Right ventricle myocardium inferior (tissue), 1 donor: ENCODE measurements around the gene UBP1. TPM values are rescaled to one million over a fixed set of nuclear protein-coding genes. Genes with fewer than 3 reads are reported as not detected.
"Not testable (repeated sequence)": the region's sequence is repeated elsewhere in the genome, so short reads cannot be mapped to it uniquely, and the experiment has no call there.

Experiments used
- ATAC-seq: fragments of 200-7000 bp; cut with Tn5 transposase; one replicate; pipeline ENCODE4 v1.9.1; 2020; ENCODE audit warnings: mild to moderate bottlenecking, moderate library complexity
- DNase-seq: peaks from one replicate; pipeline ENCODE4 v3.0.0; 2021; ENCODE audit errors: missing footprints
- intact Hi-C: fragments of 100-400 bp; cut with DNase I; formaldehyde crosslinking; loops from one replicate; pipeline ENCODE4 v1.11.0; 2022
- total RNA-seq: library from RNA; stranded (reverse); fragmentation: NEBNext Ultra II Directional; extraction: Animal tissue kit (Norgen Biotek cat#: 25700); gene quantifications from one replicate; pipeline ENCODE4 v1.2.1, GENCODE V29; 2021
- donor health status: DM: no; HTN: yes; CAD: no; lungs with severe emphysema.

The UBP1 gene
- total RNA-seq, 1 donor from 2014 or later = 42.3 TPM

DNA sequence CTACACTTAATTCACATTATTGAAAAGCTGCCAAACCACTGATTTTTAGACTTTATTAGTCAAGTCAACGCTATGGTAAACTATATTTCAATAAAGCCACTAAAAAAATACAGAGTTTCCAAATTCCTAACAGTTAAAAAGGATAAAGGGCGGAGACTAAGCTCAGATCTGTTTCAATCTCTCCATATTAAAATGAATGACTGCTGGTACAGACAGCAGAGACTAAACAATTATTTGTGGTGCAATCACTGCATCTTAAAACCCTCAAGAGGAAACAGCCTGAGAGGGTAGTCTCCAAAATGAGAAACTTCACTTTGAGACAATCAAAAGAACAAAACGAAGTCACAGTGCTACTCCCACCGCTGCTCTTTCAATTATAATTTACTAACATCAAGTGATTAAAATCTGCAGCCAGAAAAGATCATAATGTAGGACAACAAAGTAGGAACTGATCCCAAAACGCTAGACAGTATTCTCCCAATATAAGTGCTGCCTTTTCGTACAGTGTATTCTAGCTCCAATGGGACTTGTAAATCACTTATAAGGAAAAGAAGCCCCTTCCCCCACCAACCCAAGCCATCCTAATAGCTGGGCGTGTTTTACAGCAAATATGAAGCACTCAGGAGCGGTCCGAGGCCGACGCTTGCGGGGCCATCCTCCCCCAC, 1.2 kb downstream of the UBP1 start:
- ATAC-seq (no peak), DNase-seq (no peak)
- intact Hi-C loops = loop anchor here (10.0 kb wide), 1 partner anchor 324 kb away; the partner anchor contains the start of gene CRTAP

DNA sequence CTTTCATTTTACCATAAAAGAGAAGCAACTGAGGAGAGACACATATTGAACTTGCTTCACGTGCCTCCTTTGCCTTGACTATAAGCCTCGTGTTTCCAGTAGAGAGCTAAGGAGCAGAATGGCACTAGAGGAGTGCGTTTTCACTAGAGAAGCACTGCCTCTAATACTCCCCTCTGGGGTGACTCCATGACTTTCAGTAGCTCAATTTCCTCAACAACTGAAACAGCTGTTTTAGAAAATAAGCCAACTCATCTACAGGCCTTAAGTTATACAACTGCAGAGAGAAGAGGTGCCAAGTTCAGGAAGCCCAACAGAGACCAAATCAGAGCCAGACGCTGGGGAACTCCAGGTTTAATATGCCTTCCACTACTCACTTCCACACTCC, 1.9 kb downstream of the UBP1 start:
- intact Hi-C loops = loop anchor here (10.0 kb wide), 1 partner anchor 323 kb away; the partner anchor contains the start of gene CRTAP
- DNase-seq (no peak), ATAC-seq (no peak)

DNA sequence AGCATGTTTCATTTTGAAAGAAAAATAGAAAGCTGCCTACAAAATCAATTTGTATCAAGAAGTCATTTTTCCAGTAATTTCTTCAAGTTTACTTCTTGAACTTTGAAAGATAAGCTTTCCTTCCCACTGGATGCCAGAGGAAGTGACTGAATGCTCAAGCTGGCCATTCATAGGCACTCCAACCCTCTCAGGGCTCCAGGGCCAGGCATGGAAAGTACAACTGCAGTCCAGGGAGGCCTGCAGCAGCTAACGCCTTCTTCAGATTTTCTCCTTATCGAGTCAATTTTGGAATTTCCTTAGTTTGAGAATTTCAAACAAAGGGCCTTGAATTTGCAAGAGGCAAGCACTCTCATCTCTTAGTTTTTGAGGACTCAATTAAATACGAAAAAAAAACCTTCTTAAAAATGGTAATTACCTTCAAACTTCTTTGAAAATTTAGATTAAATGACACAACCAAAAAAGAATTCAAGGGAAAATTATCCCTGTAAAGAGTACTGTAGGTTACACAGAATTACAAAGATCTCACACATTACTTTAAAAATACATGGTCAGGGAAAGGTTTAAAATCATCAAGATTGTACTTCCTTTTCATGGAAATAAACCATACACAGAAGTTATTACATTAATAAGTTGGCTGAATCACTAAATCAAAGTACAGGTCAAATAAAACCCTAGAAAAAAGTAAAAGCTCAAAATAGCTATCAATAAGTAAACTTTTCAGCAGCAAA, 2.5 kb downstream of the UBP1 start:
- intact Hi-C loops = loop anchor here (10.0 kb wide), 1 partner anchor 323 kb away; the partner anchor contains the start of gene CRTAP
- no peak for ATAC-seq
- DNase-seq = no peak

DNA sequence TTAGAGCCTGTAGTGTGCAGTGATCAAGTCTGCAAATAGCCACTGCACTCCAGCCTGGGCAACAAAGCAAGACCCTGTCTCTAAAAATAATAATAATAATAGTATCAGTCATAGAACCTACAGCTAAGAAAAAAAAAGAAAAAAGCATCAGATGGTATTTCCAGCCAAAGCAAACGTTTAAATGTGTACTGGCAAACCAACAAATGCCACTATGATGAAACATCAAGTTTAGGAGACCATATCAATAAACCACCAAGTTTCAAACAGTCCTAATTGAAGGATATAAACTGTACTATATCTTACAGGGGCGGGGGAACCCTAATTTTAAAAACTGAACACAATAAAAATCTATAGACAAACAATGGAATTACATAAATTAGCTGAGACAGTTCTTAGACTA, 6.4 kb downstream of the UBP1 start:
- intact Hi-C loops = loop anchor here (10.0 kb wide), 1 partner anchor 319 kb away; the partner anchor contains the start of gene CRTAP
- no peak for ATAC-seq

DNA sequence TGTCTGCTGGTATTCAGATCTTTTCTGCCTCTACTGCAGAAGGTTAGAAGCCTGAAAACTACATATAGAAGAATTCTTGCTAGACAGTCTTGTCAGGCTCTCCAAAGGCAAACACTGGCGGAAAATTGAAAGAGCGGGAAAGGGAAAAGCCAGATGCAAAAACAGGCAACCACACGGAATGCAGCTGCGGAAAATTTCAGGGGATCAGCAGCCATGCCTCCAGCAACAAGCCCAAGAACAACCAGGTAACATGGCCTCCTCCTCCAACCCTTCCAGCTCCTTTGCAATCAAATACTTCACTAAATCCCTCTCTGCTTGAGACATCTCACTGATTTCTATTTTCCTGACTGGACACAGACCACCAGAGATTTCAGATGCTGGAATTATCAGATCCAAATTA, 9.6 kb downstream of the UBP1 start:
- intact Hi-C loops = loop anchor here (10.0 kb wide), 1 partner anchor 316 kb away; the partner anchor contains the start of gene CRTAP
- ATAC-seq (no peak), DNase-seq (no peak)

More for the DNA sequence above, 6.4 kb downstream of the UBP1 start:
- no peak for DNase-seq

DNA sequence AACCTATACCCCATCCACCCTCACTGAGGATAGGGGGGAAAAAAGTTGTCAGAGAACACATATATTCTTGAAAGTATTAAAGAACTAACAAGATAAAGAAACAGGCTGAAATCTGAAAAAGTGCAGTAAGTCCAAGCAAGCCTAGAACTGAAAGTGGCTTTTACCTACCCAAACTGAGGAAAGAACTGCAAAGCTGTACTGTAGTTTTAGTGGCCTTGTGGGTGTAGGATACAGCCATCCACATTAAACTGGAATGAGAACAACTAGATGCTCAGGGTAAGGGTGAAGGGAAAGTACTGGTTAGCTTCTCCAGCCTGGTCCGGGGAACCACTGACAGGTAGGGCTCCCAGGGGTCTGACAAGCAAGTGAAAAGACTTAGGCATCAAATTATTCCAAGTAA, 10.1 kb downstream of the UBP1 start:
- ATAC-seq (no peak), DNase-seq (no peak)
- intact Hi-C loops = loop anchor here (10.0 kb wide), 1 partner anchor 315 kb away; the partner anchor contains the start of gene CRTAP

DNA sequence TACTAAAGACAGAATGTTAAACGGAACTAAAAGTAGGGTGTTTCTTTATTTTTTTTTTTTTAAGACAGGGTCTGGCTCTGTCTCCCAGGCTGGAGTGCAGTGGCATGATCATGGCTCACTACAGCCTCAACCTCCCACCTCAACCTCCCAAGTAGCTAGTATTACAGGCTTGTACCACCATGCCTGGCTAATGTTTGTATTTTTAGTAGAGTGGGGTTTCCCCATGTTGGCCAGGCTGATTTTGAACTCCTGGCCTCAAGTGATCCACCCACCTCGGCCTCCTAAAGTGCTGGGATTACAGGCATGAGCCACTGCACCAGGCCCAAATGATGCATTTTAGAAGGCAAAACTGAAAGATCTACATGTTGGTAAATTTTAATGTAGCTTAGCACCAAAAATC, 10.9 kb downstream of the UBP1 start:
- DNase-seq, ATAC-seq: not testable (repeated sequence)
- intact Hi-C loops = loop anchor here (5.0 kb wide), 1 partner anchor 47 kb away; no protein-coding TSS in a partner anchor

DNA sequence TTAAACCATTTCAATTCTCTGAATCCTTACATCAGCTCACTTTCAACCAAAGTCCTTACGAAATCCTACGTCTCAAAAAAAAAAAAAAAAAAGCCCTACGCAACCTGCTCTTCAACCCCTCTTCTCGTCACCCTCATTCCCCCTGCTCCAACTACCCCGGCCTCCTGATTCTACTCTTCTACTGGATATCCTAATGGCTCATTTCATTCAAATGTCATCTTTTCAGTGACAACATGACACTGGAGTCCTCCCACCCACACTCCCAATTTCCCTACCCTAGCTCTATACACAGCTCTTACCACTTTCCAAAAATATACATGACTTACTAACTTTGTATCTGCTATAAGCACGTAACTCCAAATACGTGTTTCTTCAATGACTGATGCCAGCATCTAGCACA, 11.5 kb downstream of the UBP1 start:
- DNase-seq (no peak), ATAC-seq (no peak)
- intact Hi-C loops = loop anchor here (5.0 kb wide), 1 partner anchor 46 kb away; no protein-coding TSS in a partner anchor

DNA sequence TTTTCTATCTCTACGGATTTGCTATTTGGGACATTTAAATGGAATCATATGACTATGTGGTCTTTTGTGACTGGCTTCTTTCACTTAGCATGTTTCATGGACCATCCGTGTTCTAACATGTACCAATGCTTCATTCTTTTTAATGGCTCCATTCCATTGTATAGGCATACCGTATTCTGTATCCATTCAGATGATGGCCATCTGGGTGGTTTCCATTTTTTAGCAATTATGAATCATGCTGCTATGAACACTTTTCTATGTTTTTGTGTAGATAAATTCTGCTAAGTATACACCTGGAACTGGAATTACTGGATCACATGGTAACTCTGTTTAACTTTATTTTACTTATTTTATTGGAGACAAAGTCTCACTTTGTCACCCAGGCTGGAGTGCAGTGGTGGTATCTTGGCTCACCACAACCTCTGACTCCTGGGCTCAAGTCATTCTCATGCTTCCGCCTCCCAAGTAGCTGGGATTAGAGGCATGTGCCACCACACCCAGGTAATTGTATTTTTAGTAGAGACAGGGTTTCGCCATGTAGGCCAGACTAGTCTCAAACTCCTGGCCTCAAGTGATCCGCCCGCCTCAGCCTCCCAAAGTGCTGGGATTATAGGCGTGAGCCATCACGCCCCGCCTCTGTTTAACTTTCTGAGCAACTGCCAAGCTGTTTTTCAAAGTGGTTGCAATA, 13.4 kb downstream of the UBP1 start:
- DNase-seq = no peak
- no peak for ATAC-seq
- intact Hi-C loops = loop anchor here (5.0 kb wide), 1 partner anchor 44 kb away; no protein-coding TSS in a partner anchor

DNA sequence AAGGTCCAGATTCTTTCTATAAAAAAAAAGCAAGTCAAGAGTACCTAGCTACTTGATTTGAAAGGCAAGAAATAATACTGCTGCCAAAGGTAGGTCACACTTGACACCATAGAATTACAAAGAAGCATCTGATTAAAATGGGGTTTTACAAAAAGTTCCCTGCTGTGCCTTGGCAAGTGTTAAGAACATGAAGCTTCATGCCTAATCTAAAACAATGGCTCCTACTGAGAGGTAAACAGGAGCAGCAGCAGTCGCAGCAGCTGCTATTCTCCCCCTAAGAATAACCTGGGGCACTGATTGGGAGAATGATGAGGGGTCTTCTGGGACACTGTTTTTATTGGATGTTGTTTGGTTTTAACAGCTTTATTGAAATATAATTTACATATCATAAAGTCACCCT, 14.1 kb downstream of the UBP1 start:
- no peak for DNase-seq
- no peak for ATAC-seq
- intact Hi-C loops = loop anchor here (5.0 kb wide), 1 partner anchor 44 kb away; no protein-coding TSS in a partner anchor

DNA sequence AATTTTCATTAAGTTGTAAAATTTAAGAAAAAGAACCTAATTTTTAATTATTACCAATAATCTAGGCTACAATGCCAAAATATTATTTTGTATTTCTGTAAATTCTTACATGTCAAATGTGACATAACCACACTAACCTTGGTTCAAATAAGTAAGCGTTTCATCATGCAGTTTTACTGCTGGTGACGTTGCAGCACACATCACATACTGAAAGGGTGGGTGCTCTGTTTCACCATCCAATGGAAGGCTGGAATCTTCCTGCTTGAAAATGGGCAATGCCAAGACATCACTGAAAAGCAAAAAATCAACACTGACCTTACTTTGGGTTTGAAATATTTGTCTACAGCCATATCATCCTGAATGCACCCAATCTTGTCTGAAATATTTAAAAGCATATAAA, 14.8 kb downstream of the UBP1 start:
- DNase-seq (no peak), ATAC-seq (no peak)
- intact Hi-C loops = loop anchor here (5.0 kb wide), 1 partner anchor 43 kb away; no protein-coding TSS in a partner anchor

DNA sequence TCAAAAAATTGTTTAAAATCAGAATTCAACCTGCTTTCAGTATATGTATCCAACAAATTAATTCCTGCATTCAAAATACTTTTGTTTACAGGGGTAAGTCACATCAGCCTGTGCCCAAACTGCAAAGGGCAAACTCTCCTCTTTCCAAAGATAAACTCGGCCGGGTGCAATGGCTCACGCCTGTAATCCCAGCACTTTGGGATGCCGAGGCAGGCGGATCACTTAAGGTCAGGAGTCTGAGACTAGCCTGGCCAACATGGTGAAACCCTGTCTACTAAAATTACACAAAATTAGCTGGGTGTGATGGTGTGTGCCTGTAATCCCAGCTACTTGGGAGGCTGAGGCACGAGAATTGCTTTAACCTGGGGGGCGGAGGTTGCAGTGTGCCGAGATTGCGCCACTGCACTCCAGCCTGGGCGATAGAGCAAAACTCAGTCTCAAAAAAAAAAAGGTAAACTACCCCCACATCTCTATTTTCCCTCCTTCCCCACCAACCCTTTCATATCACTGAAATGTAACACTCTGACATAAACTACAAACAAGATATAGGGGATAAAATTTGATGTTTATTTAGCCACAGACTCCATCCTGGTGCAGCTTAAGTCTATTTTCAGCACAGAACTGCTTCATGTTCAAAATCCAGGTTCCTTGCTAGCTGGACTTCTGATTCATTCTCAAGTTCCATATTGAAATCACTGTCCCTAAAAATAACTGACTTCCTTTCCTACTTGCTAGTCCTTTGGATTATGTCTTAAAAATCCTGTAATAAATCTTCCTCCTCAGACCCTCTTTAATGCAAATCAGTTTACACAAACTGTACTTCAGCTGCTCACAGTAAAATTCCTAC, 15.4 kb downstream of the UBP1 start:
- intact Hi-C loops = loop anchor here (5.0 kb wide), 1 partner anchor 43 kb away; no protein-coding TSS in a partner anchor
- peak; percentile 37 for ATAC-seq
- DNase-seq = no peak

DNA sequence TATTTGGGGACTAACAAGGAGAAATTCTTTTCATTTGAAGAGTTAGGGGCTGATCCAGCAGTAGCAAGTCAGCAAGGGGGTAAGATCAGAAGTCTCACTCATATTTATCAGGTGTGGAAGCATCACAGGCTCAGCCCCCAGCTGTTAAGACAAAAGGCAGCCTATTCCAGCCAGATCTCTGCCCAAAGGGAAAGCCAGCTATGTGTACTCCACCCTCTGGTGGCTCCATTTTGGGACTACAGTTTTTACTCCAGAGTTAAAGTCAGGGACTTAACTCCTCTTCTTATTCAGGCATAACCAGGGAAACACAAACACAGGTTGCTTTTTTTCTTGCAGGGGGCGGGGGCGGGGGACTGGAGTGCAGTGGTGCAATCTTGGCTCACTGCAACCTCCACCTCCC, 19.2 kb downstream of the UBP1 start:
- ATAC-seq = no peak
- DNase-seq = no peak
- intact Hi-C loops = no loop called here

DNA sequence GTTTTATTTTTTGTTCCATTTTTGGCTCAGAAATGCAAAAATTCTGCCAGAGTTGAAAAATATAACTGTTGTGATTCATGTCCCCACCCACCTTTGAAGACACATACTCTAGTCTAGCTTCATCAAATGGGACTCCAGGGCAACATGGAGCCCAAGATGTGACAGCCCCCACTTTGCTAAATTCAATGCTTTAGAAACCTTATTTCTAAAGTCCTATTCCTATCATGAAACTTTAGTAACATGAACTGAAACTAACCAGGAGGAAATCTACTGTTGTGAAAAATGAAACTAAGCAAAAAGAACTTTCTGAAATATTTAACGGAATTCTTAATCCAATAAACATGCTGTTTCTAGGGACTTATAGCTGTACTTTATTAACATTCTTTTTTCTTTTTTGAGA, 20.3 kb downstream of the UBP1 start:
- intact Hi-C loops = no loop called here
- no peak for ATAC-seq
- no peak for DNase-seq

DNA sequence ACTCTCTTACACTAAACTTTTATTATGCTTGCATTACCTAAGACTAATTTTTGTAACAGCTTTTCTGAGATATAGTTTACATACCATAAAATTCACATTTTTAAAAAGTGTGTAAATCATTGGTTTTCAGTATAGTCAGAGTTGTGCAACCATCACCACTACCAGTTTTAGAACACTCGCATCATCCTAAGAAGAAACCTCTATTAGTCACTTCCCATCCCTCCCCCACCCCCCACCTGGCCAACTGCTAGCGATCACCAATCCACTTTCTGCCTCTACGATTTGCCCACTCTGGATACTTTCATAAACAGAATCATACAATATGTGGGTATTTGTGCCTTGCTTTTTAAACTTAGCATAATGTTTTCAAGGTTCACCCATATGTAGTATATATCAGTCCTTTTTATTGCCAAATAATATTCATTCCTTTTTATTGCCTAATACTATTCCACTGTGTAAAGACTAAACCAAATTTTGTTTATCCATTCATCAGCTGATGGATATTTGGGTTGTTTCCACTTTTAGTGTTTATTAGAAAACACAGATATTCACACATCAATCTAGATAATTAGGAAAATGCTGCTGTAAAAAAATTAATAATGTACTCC, 23.0 kb downstream of the UBP1 start:
- intact Hi-C loops = no loop called here
- DNase-seq (no peak), ATAC-seq (no peak)

DNA sequence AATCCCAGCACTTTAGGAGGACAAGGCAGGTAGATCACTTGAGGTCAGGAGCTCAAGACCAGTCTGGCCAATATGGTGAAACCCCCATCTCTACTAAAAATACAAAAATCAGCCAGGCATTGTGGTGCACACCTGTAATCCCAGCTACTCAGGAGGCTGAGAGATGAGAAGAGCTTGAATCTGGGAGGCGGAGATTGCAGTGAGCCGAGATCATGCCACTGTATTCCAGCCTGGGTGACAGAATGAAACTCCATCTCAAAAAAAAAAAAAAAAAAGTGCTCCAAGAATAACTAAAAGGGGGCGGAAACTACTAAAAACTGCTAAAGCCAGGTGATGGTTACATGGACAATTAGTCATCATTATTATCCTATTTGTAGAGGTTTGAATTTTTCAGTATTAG, 29.4 kb downstream of the UBP1 start:
- DNase-seq, ATAC-seq, intact Hi-C loops: not testable (repeated sequence)

DNA sequence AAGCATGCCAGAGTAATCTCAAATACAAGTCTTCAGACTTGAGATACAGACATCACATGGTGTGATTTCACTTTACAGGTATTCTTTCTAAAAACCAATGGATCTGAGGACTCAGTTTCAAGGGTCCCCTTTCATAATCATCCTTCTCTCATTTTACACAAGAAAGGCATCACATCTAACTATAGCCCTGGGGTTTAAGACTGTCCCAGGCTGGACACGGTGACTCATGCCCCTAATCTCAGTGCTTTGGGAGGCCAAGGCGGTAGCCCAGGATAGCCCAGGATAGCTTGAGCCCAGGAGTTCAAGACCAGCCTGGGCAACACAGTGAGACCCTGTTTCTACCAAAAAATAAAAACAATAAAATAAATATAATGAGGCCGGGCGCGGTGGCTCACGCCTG, 36.4 kb downstream of the UBP1 start:
- DNase-seq (no peak), ATAC-seq (no peak)
- intact Hi-C loops = no loop called here

DNA sequence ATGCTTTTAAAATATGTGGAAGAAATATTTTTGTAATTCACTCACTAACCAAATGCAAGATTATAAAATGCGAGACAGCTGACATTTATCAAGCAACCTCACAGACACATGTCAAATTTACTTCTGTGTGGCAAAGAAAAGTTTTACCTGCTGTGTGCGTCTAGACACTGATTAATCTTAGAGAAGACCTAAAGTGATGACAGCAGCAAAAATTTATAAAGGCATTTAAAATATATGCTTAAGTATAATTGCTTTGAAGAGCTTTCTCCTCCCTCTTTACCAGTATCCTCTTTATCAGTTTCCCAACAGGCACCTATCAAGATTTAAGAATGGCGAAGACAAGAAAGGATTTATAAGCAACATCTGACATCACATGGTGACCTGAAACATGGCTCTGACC, 37.3 kb downstream of the UBP1 start:
- ATAC-seq = no peak
- intact Hi-C loops = no loop called here
- DNase-seq = no peak
